Muscle of arm (tissue), 12 donors: ENCODE results near the gene IRS1. TPM values are rescaled to one million over a fixed set of nuclear protein-coding genes. Genes with fewer than 3 reads are reported as not detected.

Source experiments
- DNase-seq: peaks from one replicate; pipeline ENCODE4 v3.0.0-alpha.2; 2013
- polyA plus RNA-seq, 12 donors: library from polyadenylated mRNA; unstranded; fragments of 120-200 nt; gene quantifications; one replicate each; pipeline ENCODE4 v1.2.1, GENCODE V29; 2013; ENCODE audit not compliant: insufficient read length in 12 of 12

The IRS1 gene
- polyA plus RNA-seq, 12 donors, result 13.9 to 37.4 (median 19.4) TPM; not detected in 1

- DNase-seq, result no peak
Observed at GRCh38 chr2:226792155-226792881, 7.3 kb downstream of the IRS1 start.

GRCh38 chr2:226791487-226792081 is 8.0 kb downstream of the IRS1 start:
- peak; percentile 82 for DNase-seq

- DNase-seq, result no peak
Observed at GRCh38 chr2:226791056-226791486, 8.5 kb downstream of the IRS1 start.

- no peak for DNase-seq
Observed at GRCh38 chr2:226790431-226790830, 9.2 kb downstream of the IRS1 start.

GRCh38 chr2:226790011-226790410 is 9.6 kb downstream of the IRS1 start:
- no peak for DNase-seq

- DNase-seq, result no peak
Observed at GRCh38 chr2:226788881-226789490, 10.6 kb downstream of the IRS1 start.

GRCh38 chr2:226788064-226788463 is 11.6 kb downstream of the IRS1 start:
- DNase-seq, result no peak

- DNase-seq, result no peak
Observed at GRCh38 chr2:226783885-226784284, 15.7 kb downstream of the IRS1 start.

- no peak for DNase-seq
Observed at GRCh38 chr2:226782092-226782713, 17.4 kb downstream of the IRS1 start.

- DNase-seq, result no peak
Observed at GRCh38 chr2:226780431-226780830, 19.2 kb downstream of the IRS1 start.

- DNase-seq, result no peak
Observed at GRCh38 chr2:226777611-226778010, 22.0 kb downstream of the IRS1 start.

- no peak for DNase-seq
Observed at GRCh38 chr2:226776104-226776503, 23.5 kb downstream of the IRS1 start.

GRCh38 chr2:226775032-226775509 is 24.5 kb downstream of the IRS1 start:
- no peak for DNase-seq

GRCh38 chr2:226773291-226773690 is 26.3 kb downstream of the IRS1 start:
- DNase-seq, result no peak

- no peak for DNase-seq
Observed at GRCh38 chr2:226772389-226773179, 27.0 kb downstream of the IRS1 start.

GRCh38 chr2:226771067-226771466 is 28.6 kb downstream of the IRS1 start:
- no peak for DNase-seq

GRCh38 chr2:226767056-226767813 is 32.4 kb downstream of the IRS1 start:
- DNase-seq, result no peak

GRCh38 chr2:226766352-226767055 is 33.1 kb downstream of the IRS1 start:
- DNase-seq, result no peak

GRCh38 chr2:226763320-226763719 is 36.3 kb downstream of the IRS1 start:
- DNase-seq, result no peak

GRCh38 chr2:226761195-226761583 is 38.4 kb downstream of the IRS1 start:
- no peak for DNase-seq
